Vagina (tissue), 2 donors: ENCODE results near the gene LRRC4B. TPM values are rescaled to one million over a fixed set of nuclear protein-coding genes. Genes with fewer than 3 reads are reported as not detected.

Experiments used
- DNase-seq, 2 donors: peaks; one replicate each; pipeline ENCODE4 v3.0.0-alpha.2; 2017; ENCODE audit errors: extremely low spot score in 2 of 2
- H3K27ac ChIP-seq: fragments of 200-600 bp; sonication (generic); one replicate; pipeline ENCODE4 v1.5.1; 2019
- H3K27me3 ChIP-seq: fragments of 200-600 bp; sonication (generic); one replicate; pipeline ENCODE4 v1.5.1; 2019
- H3K36me3 ChIP-seq, 2 donors: fragments of 200-600 bp; sonication (generic); one replicate each; pipeline ENCODE4 v1.5.1; 2017 to 2019
- H3K4me1 ChIP-seq: fragments of 200-600 bp; sonication (generic); one replicate; pipeline ENCODE4 v1.5.1; 2019
- H3K4me3 ChIP-seq, 2 donors: fragments of 200-600 bp; sonication (generic); 1 replicate in 1 of 2; 2 replicates in 1 of 2; pipeline ENCODE4 v1.5.1; 2016 to 2019
- H3K9me3 ChIP-seq: fragments of 200-600 bp; sonication (generic); one replicate; pipeline ENCODE4 v1.5.1; 2019
- CTCF ChIP-seq, 3 experiments: fragments of 450-650 bp in 2 of 3; fragments of 200-600 bp in 1 of 3; sonication (generic) in 1 of 3; IDR thresholded peaks; one replicate each; pipeline ENCODE4 v1.5.1; 2017 to 2019; ENCODE audit warnings: antibody characterized with exemption in 3 of 3, mild to moderate bottlenecking in 2 of 3, moderate library complexity in 2 of 3
- POLR2A ChIP-seq, 2 donors: fragments of 450-650 bp; IDR thresholded peaks; one replicate each; pipeline ENCODE4 v1.6.1; 2017; ENCODE audit warnings: antibody characterized with exemption in 2 of 2, mild to moderate bottlenecking in 2 of 2, moderate library complexity in 2 of 2
- POLR2AphosphoS5 ChIP-seq, 2 donors: sonication (generic); formaldehyde crosslinking; IDR thresholded peaks; one replicate each; pipeline ENCODE4 v1.9.0; 2017; ENCODE audit warnings: antibody characterized with exemption in 2 of 2, mild to moderate bottlenecking in 2 of 2, low read depth in 1 of 2; ENCODE audit not compliant: insufficient read depth in 1 of 2
- intact Hi-C: fragments of 100-400 bp; cut with DNase I; formaldehyde crosslinking; loops from one replicate; pipeline ENCODE4 v1.15.1; 2023
- total RNA-seq: library from RNA; depleted of rRNA; stranded (reverse); fragments of >200 nt; gene quantifications from one replicate; pipeline ENCODE4 v1.2.3, GENCODE V29; 2016

Gene LRRC4B
- total RNA-seq, 1 donor from 2014 or later, result 17.9 TPM

GRCh38 chr19:50501568-50502475 is 66.4 kb downstream of the LRRC4B start:
- intact Hi-C loops, result no loop called here
- TF ChIP-seq POLR2AphosphoS5 (IDR thresholded peaks at IDR 0.05; ENCODE audit: insufficient read depth in 1 of 2, low read depth in 1 of 2) (no peak), CTCF (IDR thresholded peaks at IDR 0.05) (no peak), POLR2A (IDR thresholded peaks at IDR 0.05) (no peak)
- H3K27ac ChIP-seq, result no peak overlapping the region
- H3K27me3 ChIP-seq, result no peaks in the 10 kb centered on the region
- no peak for DNase-seq
- no peak overlapping the region for H3K4me3 ChIP-seq
- H3K4me1 ChIP-seq, result no peaks in the 10 kb centered on the region
- H3K9me3 ChIP-seq, result no peaks in the 10 kb centered on the region
- no peaks in the 10 kb centered on the region for H3K36me3 ChIP-seq

- Histone ChIP-seq H3K4me3 (no peak overlapping the region), H3K27me3 (no peaks in the 10 kb centered on the region), H3K36me3 (no peaks in the 10 kb centered on the region), H3K9me3 (no peaks in the 10 kb centered on the region), H3K27ac (no peak overlapping the region), H3K4me1 (no peaks in the 10 kb centered on the region)
- intact Hi-C loops, result no loop called here
- no peak for TF ChIP-seq POLR2AphosphoS5 (IDR thresholded peaks at IDR 0.05; ENCODE audit: insufficient read depth in 1 of 2, low read depth in 1 of 2)
- no peak for TF ChIP-seq CTCF (IDR thresholded peaks at IDR 0.05)
- TF ChIP-seq POLR2A (IDR thresholded peaks at IDR 0.05), result no peak
- no peak for DNase-seq
Measured at GRCh38 chr19:50501186-50501567, 67.1 kb downstream of the LRRC4B start.

GRCh38 chr19:50500753-50501151 is 67.5 kb downstream of the LRRC4B start:
- no peak for DNase-seq
- Histone ChIP-seq H3K36me3 (no peaks in the 10 kb centered on the region), H3K4me1 (no peaks in the 10 kb centered on the region), H3K4me3 (no peak overlapping the region), H3K27me3 (no peaks in the 10 kb centered on the region), H3K27ac (no peak overlapping the region), H3K9me3 (no peaks in the 10 kb centered on the region)
- TF ChIP-seq POLR2A (IDR thresholded peaks at IDR 0.05) (no peak), CTCF (IDR thresholded peaks at IDR 0.05) (no peak), POLR2AphosphoS5 (IDR thresholded peaks at IDR 0.05; ENCODE audit: insufficient read depth in 1 of 2, low read depth in 1 of 2) (no peak)
- intact Hi-C loops, result no loop called here

GRCh38 chr19:50500060-50500752 is 68.0 kb downstream of the LRRC4B start:
- no peaks in the 10 kb centered on the region for H3K4me1 ChIP-seq
- TF ChIP-seq POLR2AphosphoS5 (IDR thresholded peaks at IDR 0.05; ENCODE audit: insufficient read depth in 1 of 2, low read depth in 1 of 2), result no peak
- no peak for TF ChIP-seq CTCF (IDR thresholded peaks at IDR 0.05)
- no peak for TF ChIP-seq POLR2A (IDR thresholded peaks at IDR 0.05)
- no peaks in the 10 kb centered on the region for H3K27me3 ChIP-seq
- no peak overlapping the region for H3K27ac ChIP-seq
- H3K9me3 ChIP-seq, result no peaks in the 10 kb centered on the region
- intact Hi-C loops, result no loop called here
- H3K36me3 ChIP-seq, result no peaks in the 10 kb centered on the region
- H3K4me3 ChIP-seq, result no peak overlapping the region
- no peak for DNase-seq
